ENCODE data around the gene ENO2.

The ENO2 gene

GRCh38 chr12:6961278-6961694 is 46.9 kb downstream of the ENO2 start:
- in situ Hi-C loops (cut with HindIII; ENCODE audit: low sequenced_read_pairs), result no loop called here
- no peak for DNase-seq (ENCODE audit: low read depth)
- TF ChIP-seq CTCF (IDR thresholded peaks at IDR 0.05; ENCODE audit: low read depth, low read length, missing control alignments), result no peak
- H3K4me3 ChIP-seq (ENCODE audit: low read depth, low read length), result no peak overlapping the region

GRCh38 chr12:6961695-6962284 is 47.4 kb downstream of the ENO2 start:
- H3K4me3 ChIP-seq (ENCODE audit: low read depth, low read length), result no peak overlapping the region

GRCh38 chr12:6962285-6963015 is 48.1 kb downstream of the ENO2 start:
- no peak for TF ChIP-seq CTCF (IDR thresholded peaks at IDR 0.05; ENCODE audit: low read depth, low read length, missing control alignments)
- no peak overlapping the region for H3K4me3 ChIP-seq (ENCODE audit: low read depth, low read length)
- in situ Hi-C loops (cut with HindIII; ENCODE audit: low sequenced_read_pairs), result no loop called here
- DNase-seq (ENCODE audit: low read depth), result no peak

More at GRCh38 chr12:6961695-6962284, 47.4 kb downstream of the ENO2 start:
- no peak for DNase-seq (ENCODE audit: low read depth)
- TF ChIP-seq CTCF (IDR thresholded peaks at IDR 0.05; ENCODE audit: low read depth, low read length, missing control alignments), result peak; percentile 73
- in situ Hi-C loops (cut with HindIII; ENCODE audit: low sequenced_read_pairs), result no loop called here

GRCh38 chr12:6963016-6963731 is 48.8 kb downstream of the ENO2 start:
- no peak overlapping the region for H3K4me3 ChIP-seq (ENCODE audit: low read depth, low read length)
- in situ Hi-C loops (cut with HindIII; ENCODE audit: low sequenced_read_pairs), result no loop called here
- no peak for TF ChIP-seq CTCF (IDR thresholded peaks at IDR 0.05; ENCODE audit: low read depth, low read length, missing control alignments)
- DNase-seq (ENCODE audit: low read depth), result no peak

- no peak overlapping the region for H3K4me3 ChIP-seq (ENCODE audit: low read depth, low read length)
- in situ Hi-C loops (cut with HindIII; ENCODE audit: low sequenced_read_pairs), result no loop called here
- no peak for DNase-seq (ENCODE audit: low read depth)
- no peak for TF ChIP-seq CTCF (IDR thresholded peaks at IDR 0.05; ENCODE audit: low read depth, low read length, missing control alignments)
Measured at GRCh38 chr12:6963791-6964413, 49.5 kb downstream of the ENO2 start.

- in situ Hi-C loops (cut with HindIII; ENCODE audit: low sequenced_read_pairs), result no loop called here
- H3K4me3 ChIP-seq (ENCODE audit: low read depth, low read length), result no peak overlapping the region
- TF ChIP-seq CTCF (IDR thresholded peaks at IDR 0.05; ENCODE audit: low read depth, low read length, missing control alignments), result no peak
- DNase-seq (ENCODE audit: low read depth), result no peak
Measured at GRCh38 chr12:6964605-6965025, 50.2 kb downstream of the ENO2 start.

Data from astrocyte of the cerebellum (primary cell).